ENCODE data around the gene SLC35F3. TPM values are rescaled to one million over a fixed set of nuclear protein-coding genes. Genes with fewer than 3 reads are reported as not detected.

Gene SLC35F3
- total RNA-seq, 1 experiment from 2014 or later, result 3.3 TPM

- CTCF ChIA-PET, result no interaction called here
- no peaks in the 10 kb centered on the region for H3K27me3 Mint-ChIP-seq (ENCODE audit: insufficient read depth, unreplicated experiment)
These were observed 105.2 kb downstream of the SLC35F3 start for GRCh38 chr1:234009668-234010067.

DNA sequence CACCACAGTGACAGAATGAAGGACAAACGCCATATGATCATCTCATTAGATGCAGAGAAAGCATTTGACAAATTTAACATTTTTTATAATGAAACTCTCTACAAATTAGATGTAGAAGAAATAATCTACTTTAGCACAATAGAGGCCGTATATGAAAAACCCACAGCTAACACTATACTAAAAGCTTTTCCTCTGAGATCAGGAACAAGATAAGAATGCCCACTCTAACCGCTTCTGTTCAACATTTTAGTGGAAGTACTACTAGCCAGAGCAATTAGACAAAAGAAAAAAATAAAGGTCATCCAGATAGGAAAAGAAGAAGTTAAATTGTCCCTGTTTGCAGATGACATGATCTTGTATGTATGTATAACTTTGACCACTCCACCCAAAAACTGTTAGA, 109.7 kb downstream of the SLC35F3 start:
- Mint-ChIP-seq H3K4me1 (ENCODE audit: insufficient read depth, unreplicated experiment) (no peaks in the 10 kb centered on the region), H3K27me3 (ENCODE audit: insufficient read depth, unreplicated experiment) (no peaks in the 10 kb centered on the region), H3K4me3 (ENCODE audit: unreplicated experiment) (no peak overlapping the region), H3K9me3 (ENCODE audit: unreplicated experiment) (peaks cover 12% of the 10 kb centered on the region), H3K36me3 (ENCODE audit: insufficient read depth, unreplicated experiment) (no peaks in the 10 kb centered on the region), H3K27ac (ENCODE audit: low read depth, unreplicated experiment) (no peak overlapping the region)
- TF ChIP-seq, protein P1, sequence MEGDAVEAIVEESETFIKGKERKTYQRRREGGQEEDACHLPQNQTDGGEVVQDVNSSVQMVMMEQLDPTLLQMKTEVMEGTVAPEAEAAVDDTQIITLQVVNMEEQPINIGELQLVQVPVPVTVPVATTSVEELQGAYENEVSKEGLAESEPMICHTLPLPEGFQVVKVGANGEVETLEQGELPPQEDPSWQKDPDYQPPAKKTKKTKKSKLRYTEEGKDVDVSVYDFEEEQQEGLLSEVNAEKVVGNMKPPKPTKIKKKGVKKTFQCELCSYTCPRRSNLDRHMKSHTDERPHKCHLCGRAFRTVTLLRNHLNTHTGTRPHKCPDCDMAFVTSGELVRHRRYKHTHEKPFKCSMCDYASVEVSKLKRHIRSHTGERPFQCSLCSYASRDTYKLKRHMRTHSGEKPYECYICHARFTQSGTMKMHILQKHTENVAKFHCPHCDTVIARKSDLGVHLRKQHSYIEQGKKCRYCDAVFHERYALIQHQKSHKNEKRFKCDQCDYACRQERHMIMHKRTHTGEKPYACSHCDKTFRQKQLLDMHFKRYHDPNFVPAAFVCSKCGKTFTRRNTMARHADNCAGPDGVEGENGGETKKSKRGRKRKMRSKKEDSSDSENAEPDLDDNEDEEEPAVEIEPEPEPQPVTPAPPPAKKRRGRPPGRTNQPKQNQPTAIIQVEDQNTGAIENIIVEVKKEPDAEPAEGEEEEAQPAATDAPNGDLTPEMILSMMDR (IDR thresholded peaks at IDR 0.05; ENCODE audit: unreplicated experiment), result no peak
- intact Hi-C loops (cut with micrococcal nuclease), result no loop called here
- BruUV-seq (replicated peaks), result no TSS peak
- no peak for DNase-seq (ENCODE audit: unreplicated experiment)
- ChIA-PET POLR2A (interaction anchor here (1.0 kb wide), 1 partner anchor 48 kb away, joined by 3 read pairs; no protein-coding TSS in a partner anchor), CTCF (interaction anchor here (0.7 kb wide), 2 partner anchors 71 to 916 kb away, joined by 3 to 6 read pairs; no protein-coding TSS in a partner anchor)

More at GRCh38 chr1:234009668-234010067, 105.2 kb downstream of the SLC35F3 start:
- BruUV-seq (replicated peaks), result no TSS peak
- TF ChIP-seq, protein P1 (IDR thresholded peaks at IDR 0.05; ENCODE audit: unreplicated experiment), result no peak
- POLR2A ChIA-PET, result no interaction called here
- H3K4me3 Mint-ChIP-seq (ENCODE audit: unreplicated experiment), result no peak overlapping the region
- no peak overlapping the region for H3K27ac Mint-ChIP-seq (ENCODE audit: low read depth, unreplicated experiment)
- H3K4me1 Mint-ChIP-seq (ENCODE audit: insufficient read depth, unreplicated experiment), result no peaks in the 10 kb centered on the region
- no peaks in the 10 kb centered on the region for H3K9me3 Mint-ChIP-seq (ENCODE audit: unreplicated experiment)
- no peaks in the 10 kb centered on the region for H3K36me3 Mint-ChIP-seq (ENCODE audit: insufficient read depth, unreplicated experiment)
- intact Hi-C loops (cut with micrococcal nuclease), result no loop called here
- DNase-seq (ENCODE audit: unreplicated experiment), result no peak

- BruUV-seq (replicated peaks), result no TSS peak
- intact Hi-C loops (cut with micrococcal nuclease), result no loop called here
- Mint-ChIP-seq H3K4me1 (ENCODE audit: insufficient read depth, unreplicated experiment) (no peaks in the 10 kb centered on the region), H3K27ac (ENCODE audit: low read depth, unreplicated experiment) (no peak overlapping the region), H3K36me3 (ENCODE audit: insufficient read depth, unreplicated experiment) (no peaks in the 10 kb centered on the region), H3K4me3 (ENCODE audit: unreplicated experiment) (no peak overlapping the region), H3K27me3 (ENCODE audit: insufficient read depth, unreplicated experiment) (no peaks in the 10 kb centered on the region), H3K9me3 (ENCODE audit: unreplicated experiment) (peaks cover 12% of the 10 kb centered on the region)
- ChIA-PET CTCF (interaction anchor here (0.6 to 1.0 kb wide), 2 partner anchors 42 to 277 kb away, joined by 4 to 5 read pairs; no protein-coding TSS in a partner anchor), POLR2A (interaction anchor here (0.8 to 1.2 kb wide), 2 partner anchors 18 to 329 kb away, joined by 3 read pairs; no protein-coding TSS in a partner anchor)
- TF ChIP-seq, protein P1 (IDR thresholded peaks at IDR 0.05; ENCODE audit: unreplicated experiment), result no peak
- DNase-seq (ENCODE audit: unreplicated experiment), result no peak
These were observed 114.3 kb downstream of the SLC35F3 start for GRCh38 chr1:234018816-234019215.

DNA sequence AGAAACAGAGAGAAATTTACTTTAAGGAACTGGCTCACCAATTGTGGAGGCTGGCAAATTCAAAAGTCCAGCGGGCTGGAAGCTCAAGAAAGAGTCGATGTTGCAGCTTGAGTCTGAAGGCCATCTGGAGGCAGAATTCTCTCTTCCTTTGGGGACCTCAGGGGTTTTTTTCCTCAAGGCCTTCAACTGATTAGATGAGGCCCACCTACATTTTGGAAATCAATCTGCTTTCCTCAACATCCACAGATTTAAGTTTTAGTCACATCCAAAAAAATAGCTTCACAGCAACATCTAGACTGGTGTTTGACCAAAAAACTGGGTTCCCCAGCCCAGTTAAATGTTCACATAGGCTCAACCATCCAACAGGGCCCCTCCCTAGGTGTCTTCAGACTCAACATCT, 114.9 kb downstream of the SLC35F3 start:
- Mint-ChIP-seq H3K4me3 (ENCODE audit: unreplicated experiment) (no peak overlapping the region), H3K27me3 (ENCODE audit: insufficient read depth, unreplicated experiment) (no peaks in the 10 kb centered on the region), H3K27ac (ENCODE audit: low read depth, unreplicated experiment) (no peak overlapping the region), H3K9me3 (ENCODE audit: unreplicated experiment) (peaks cover 12% of the 10 kb centered on the region), H3K36me3 (ENCODE audit: insufficient read depth, unreplicated experiment) (no peaks in the 10 kb centered on the region), H3K4me1 (ENCODE audit: insufficient read depth, unreplicated experiment) (no peaks in the 10 kb centered on the region)
- TF ChIP-seq, protein P1 (IDR thresholded peaks at IDR 0.05; ENCODE audit: unreplicated experiment), result no peak
- BruUV-seq (replicated peaks), result no TSS peak
- no peak for DNase-seq (ENCODE audit: unreplicated experiment)
- POLR2A ChIA-PET, result interaction anchor here (0.8 to 1.2 kb wide), 2 partner anchors 18 to 329 kb away, joined by 3 read pairs; no protein-coding TSS in a partner anchor
- intact Hi-C loops (cut with micrococcal nuclease), result no loop called here
- CTCF ChIA-PET, result interaction anchor here (1.0 kb wide), 1 partner anchor 41 kb away, joined by 4 read pairs; no protein-coding TSS in a partner anchor
